Loucy (cell line): Measurements from ENCODE around the gene KCNT2.

Source experiments
- H2AFZ ChIP-seq: fragments of 200-600 bp; sonication (generic); 2 replicates; pipeline ENCODE4 v1.6.0; 2016; ENCODE audit warnings: antibody characterized with exemption, mild to moderate bottlenecking, low read length, moderate library complexity
- H3F3A ChIP-seq: fragments of 200-600 bp; 2 replicates; pipeline ENCODE4 v1.6.0; 2016; ENCODE audit warnings: antibody characterized with exemption, low read depth, mild to moderate bottlenecking
- H3K27me3 ChIP-seq: fragments of 200-600 bp; sonication (generic); 2 replicates; pipeline ENCODE4 v1.6.1; 2014; ENCODE audit warnings: low read length, mild to moderate bottlenecking; ENCODE audit not compliant: insufficient read depth, poor library complexity, severe bottlenecking
- H3K36me3 ChIP-seq: fragments of 200-600 bp; sonication (generic); 2 replicates; pipeline ENCODE4 v1.6.1; 2016; ENCODE audit warnings: low read length; ENCODE audit not compliant: insufficient read depth
- H3K4me1 ChIP-seq: fragments of 200-600 bp; sonication (generic); 2 replicates; pipeline ENCODE4 v1.5.1; 2014; ENCODE audit warnings: low read length, mild to moderate bottlenecking; ENCODE audit not compliant: insufficient read depth, poor library complexity, severe bottlenecking
- H3K4me2 ChIP-seq: fragments of 200-600 bp; sonication (generic); 2 replicates; pipeline ENCODE4 v1.6.0; 2014; ENCODE audit warnings: antibody characterized with exemption, low read length, low read depth, mild to moderate bottlenecking; ENCODE audit not compliant: poor library complexity, severe bottlenecking
- H3K4me3 ChIP-seq: fragments of 200-600 bp; sonication (generic); 2 replicates; pipeline ENCODE4 v1.5.1; 2014; ENCODE audit warnings: low read length, mild to moderate bottlenecking, mixed read lengths; ENCODE audit not compliant: poor library complexity, severe bottlenecking
- H3K79me2 ChIP-seq: fragments of 200-600 bp; sonication (generic); 2 replicates; pipeline ENCODE4 v1.6.1; 2014; ENCODE audit warnings: low read length; ENCODE audit not compliant: insufficient read depth
- H3K9ac ChIP-seq: fragments of 200-600 bp; sonication (generic); 2 replicates; pipeline ENCODE4 v1.6.0; 2014; ENCODE audit warnings: mild to moderate bottlenecking, low read depth, low read length, moderate library complexity; ENCODE audit not compliant: poor library complexity, severe bottlenecking
- H3K9me2 ChIP-seq: fragments of 200-600 bp; sonication (generic); replicated peaks from 2 replicates; pipeline ENCODE4 v1.6.1; 2016; ENCODE audit warnings: low read depth, low read length, mixed read lengths
- H3K9me3 ChIP-seq: fragments of 200-600 bp; sonication (generic); 2 replicates; pipeline ENCODE4 v1.6.1; 2014; ENCODE audit warnings: mild to moderate bottlenecking, antibody characterized with exemption, low read length, low read depth; ENCODE audit not compliant: insufficient read depth
- H4K20me1 ChIP-seq: fragments of 200-600 bp; sonication (generic); 2 replicates; pipeline ENCODE4 v1.6.0; 2014; ENCODE audit warnings: antibody characterized with exemption, low read length, mild to moderate bottlenecking; ENCODE audit not compliant: insufficient read depth, poor library complexity, severe bottlenecking
- EZH2phosphoT487 ChIP-seq: fragments of 200-600 bp; IDR thresholded peaks from 2 replicates; pipeline ENCODE4 v1.6.1; 2018; ENCODE audit warnings: antibody characterized with exemption, mild to moderate bottlenecking, moderate library complexity, borderline replicate concordance
- TF ChIP-seq, protein P1 (sequence below): fragments of 200-600 bp; sonication (generic); conservative IDR thresholded peaks from 2 replicates; pipeline ENCODE4 v1.5.1; 2014; ENCODE audit warnings: mild to moderate bottlenecking, antibody characterized with exemption, low read length

Gene KCNT2

DNA sequence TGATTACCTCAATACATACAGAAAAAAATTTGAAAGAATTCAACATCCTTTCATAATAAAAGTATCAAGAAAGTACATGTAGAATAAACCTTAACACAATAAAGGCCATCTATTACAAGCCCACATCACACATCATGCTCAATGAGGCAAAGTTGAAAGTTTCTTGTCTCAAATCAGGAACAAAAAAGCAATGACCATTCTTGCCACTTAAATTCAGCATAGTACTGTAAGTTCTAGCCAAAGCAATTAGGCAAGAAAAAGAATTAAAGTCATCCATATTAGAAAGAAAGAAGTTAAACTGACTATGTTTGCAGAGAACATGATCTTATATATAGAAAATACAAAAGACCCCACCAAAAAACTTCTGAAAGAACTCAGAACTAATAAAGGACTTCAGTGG is 44.5 kb downstream of the KCNT2 start:
- H3K9me3 ChIP-seq: 0 out of 2 replicates have a peak, but pooled peaks cover 3% of the 10 kb centered on the region
- no peaks in the 10 kb centered on the region for H3K9me2 ChIP-seq
- no peak overlapping the region for H3K4me3 ChIP-seq
- H3K9ac ChIP-seq: no peak overlapping the region
- H3F3A ChIP-seq: no peaks in the 10 kb centered on the region
- no peak overlapping the region for H2AFZ ChIP-seq
- no peaks in the 10 kb centered on the region for H3K27me3 ChIP-seq
- H4K20me1 ChIP-seq: no peaks in the 10 kb centered on the region
- H3K4me2 ChIP-seq: no peak overlapping the region
- TF ChIP-seq, protein P1, sequence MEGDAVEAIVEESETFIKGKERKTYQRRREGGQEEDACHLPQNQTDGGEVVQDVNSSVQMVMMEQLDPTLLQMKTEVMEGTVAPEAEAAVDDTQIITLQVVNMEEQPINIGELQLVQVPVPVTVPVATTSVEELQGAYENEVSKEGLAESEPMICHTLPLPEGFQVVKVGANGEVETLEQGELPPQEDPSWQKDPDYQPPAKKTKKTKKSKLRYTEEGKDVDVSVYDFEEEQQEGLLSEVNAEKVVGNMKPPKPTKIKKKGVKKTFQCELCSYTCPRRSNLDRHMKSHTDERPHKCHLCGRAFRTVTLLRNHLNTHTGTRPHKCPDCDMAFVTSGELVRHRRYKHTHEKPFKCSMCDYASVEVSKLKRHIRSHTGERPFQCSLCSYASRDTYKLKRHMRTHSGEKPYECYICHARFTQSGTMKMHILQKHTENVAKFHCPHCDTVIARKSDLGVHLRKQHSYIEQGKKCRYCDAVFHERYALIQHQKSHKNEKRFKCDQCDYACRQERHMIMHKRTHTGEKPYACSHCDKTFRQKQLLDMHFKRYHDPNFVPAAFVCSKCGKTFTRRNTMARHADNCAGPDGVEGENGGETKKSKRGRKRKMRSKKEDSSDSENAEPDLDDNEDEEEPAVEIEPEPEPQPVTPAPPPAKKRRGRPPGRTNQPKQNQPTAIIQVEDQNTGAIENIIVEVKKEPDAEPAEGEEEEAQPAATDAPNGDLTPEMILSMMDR: no peak
- TF ChIP-seq EZH2phosphoT487: no peak
- no peaks in the 10 kb centered on the region for H3K36me3 ChIP-seq
- H3K79me2 ChIP-seq: no peaks in the 10 kb centered on the region
- H3K4me1 ChIP-seq: no peaks in the 10 kb centered on the region

GRCh38 chr1:196559314-196559713 is 48.9 kb downstream of the KCNT2 start:
- Histone ChIP-seq H3K9me3 (0 out of 2 replicates have a peak, but pooled peaks cover 3% of the 10 kb centered on the region), H3K4me3 (no peak overlapping the region), H3K79me2 (no peaks in the 10 kb centered on the region), H3K9me2 (no peaks in the 10 kb centered on the region), H3K4me2 (no peak overlapping the region), H3K36me3 (no peaks in the 10 kb centered on the region), H3K9ac (no peak overlapping the region), H3K27me3 (no peaks in the 10 kb centered on the region), H4K20me1 (no peaks in the 10 kb centered on the region), H3K4me1 (no peaks in the 10 kb centered on the region), H3F3A (no peaks in the 10 kb centered on the region), H2AFZ (no peak overlapping the region)
- TF ChIP-seq EZH2phosphoT487: no peak
- TF ChIP-seq, protein P1: no peak

DNA sequence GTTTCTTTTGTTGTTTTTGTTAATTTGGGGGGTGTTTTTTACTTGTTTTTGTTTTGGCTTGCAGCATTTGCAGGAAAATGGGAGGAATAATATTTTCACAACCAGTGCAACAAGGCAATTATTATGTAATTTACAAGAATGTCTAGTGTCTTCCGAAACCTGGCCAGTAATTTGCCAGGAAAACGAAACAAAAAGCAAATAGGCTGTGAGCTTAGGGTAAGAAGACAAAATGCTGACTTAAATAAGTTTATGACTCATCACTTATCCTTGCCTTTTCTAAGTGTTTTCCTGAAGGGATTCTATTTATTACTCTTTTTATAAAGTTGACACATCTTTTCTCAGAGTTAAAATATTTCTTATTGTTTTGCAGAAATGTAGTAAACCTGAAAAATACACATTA is 49.8 kb downstream of the KCNT2 start:
- Histone ChIP-seq H3K4me1 (no peaks in the 10 kb centered on the region), H3K27me3 (no peaks in the 10 kb centered on the region), H3K4me2 (no peak overlapping the region), H2AFZ (no peak overlapping the region), H3K36me3 (no peaks in the 10 kb centered on the region), H3F3A (no peaks in the 10 kb centered on the region), H3K4me3 (no peak overlapping the region), H3K79me2 (no peaks in the 10 kb centered on the region), H4K20me1 (no peaks in the 10 kb centered on the region), H3K9ac (no peak overlapping the region), H3K9me2 (no peaks in the 10 kb centered on the region), H3K9me3 (no peaks in the 10 kb centered on the region)
- TF ChIP-seq, protein P1: no peak
- TF ChIP-seq EZH2phosphoT487: no peak
